ENCODE data around the gene FNDC10. TPM values are rescaled to one million over a fixed set of nuclear protein-coding genes. Genes with fewer than 3 reads are reported as not detected.

FNDC10 gene
- total RNA-seq, 1 donor from 2014 or later: 9.2 TPM

GRCh38 chr1:1593834-1594601 lies 5.9 kb downstream of the FNDC10 start:
- Histone ChIP-seq H3K4me3 (ENCODE audit: low read depth, low read length) (no peak overlapping the region), H3K36me3 (ENCODE audit: control insufficient read depth, insufficient read depth, low read length) (no peaks in the 10 kb centered on the region), H3K27me3 (ENCODE audit: control insufficient read depth, insufficient read depth, low read length) (peaks cover 27% of the 10 kb centered on the region)
- DNase-seq (ENCODE audit: low read depth): no peak
- no peak for TF ChIP-seq CTCF (IDR thresholded peaks at IDR 0.05; ENCODE audit: insufficient read depth, low read length, poor library complexity, severe bottlenecking)

GRCh38 chr1:1591452-1591851 lies 8.5 kb downstream of the FNDC10 start:
- no peak for TF ChIP-seq CTCF (IDR thresholded peaks at IDR 0.05; ENCODE audit: insufficient read depth, low read length, poor library complexity, severe bottlenecking)
- Histone ChIP-seq H3K4me3 (ENCODE audit: low read depth, low read length) (no peak overlapping the region), H3K36me3 (ENCODE audit: control insufficient read depth, insufficient read depth, low read length) (no peaks in the 10 kb centered on the region), H3K27me3 (ENCODE audit: control insufficient read depth, insufficient read depth, low read length) (peaks cover 9% of the 10 kb centered on the region)
- no peak for DNase-seq (ENCODE audit: low read depth)

GRCh38 chr1:1583347-1584010 lies 16.5 kb downstream of the FNDC10 start:
- H3K27me3 ChIP-seq (ENCODE audit: control insufficient read depth, insufficient read depth, low read length): peaks cover 19% of the 10 kb centered on the region
- no peak overlapping the region for H3K4me3 ChIP-seq (ENCODE audit: low read depth, low read length)
- no peak for TF ChIP-seq CTCF (IDR thresholded peaks at IDR 0.05; ENCODE audit: insufficient read depth, low read length, poor library complexity, severe bottlenecking)
- no peaks in the 10 kb centered on the region for H3K36me3 ChIP-seq (ENCODE audit: control insufficient read depth, insufficient read depth, low read length)
- no peak for DNase-seq (ENCODE audit: low read depth)

GRCh38 chr1:1582585-1583346 lies 17.2 kb downstream of the FNDC10 start:
- H3K36me3 ChIP-seq (ENCODE audit: control insufficient read depth, insufficient read depth, low read length): no peaks in the 10 kb centered on the region
- no peak overlapping the region for H3K4me3 ChIP-seq (ENCODE audit: low read depth, low read length)
- no peak for TF ChIP-seq CTCF (IDR thresholded peaks at IDR 0.05; ENCODE audit: insufficient read depth, low read length, poor library complexity, severe bottlenecking)
- no peak for DNase-seq (ENCODE audit: low read depth)
- peaks cover 23% of the 10 kb centered on the region for H3K27me3 ChIP-seq (ENCODE audit: control insufficient read depth, insufficient read depth, low read length)

- no peaks in the 10 kb centered on the region for H3K36me3 ChIP-seq (ENCODE audit: control insufficient read depth, insufficient read depth, low read length)
- no peak overlapping the region for H3K4me3 ChIP-seq (ENCODE audit: low read depth, low read length)
- no peak for TF ChIP-seq CTCF (IDR thresholded peaks at IDR 0.05; ENCODE audit: insufficient read depth, low read length, poor library complexity, severe bottlenecking)
- DNase-seq (ENCODE audit: low read depth): no peak
- H3K27me3 ChIP-seq (ENCODE audit: control insufficient read depth, insufficient read depth, low read length): peaks cover 18% of the 10 kb centered on the region
Observed at GRCh38 chr1:1578371-1578940, 21.5 kb downstream of the FNDC10 start.
